SHP77 (cell line): ENCODE measurements around the gene PPP2R5A.
A peak's percentile ranks its signal among the peaks of the same experiment; 100 is the strongest.
"Not testable (repeated sequence)": the region's sequence is repeated elsewhere in the genome, so short reads cannot be mapped to it uniquely, and the experiment has no call there.

Experiments used
- DNase-seq, 2 experiments: peaks; one replicate each; lab custom pipeline; 2025; lab: John Stamatoyannopoulos, UW

PPP2R5A gene

GRCh38 chr1:212297338-212297737 lies 12.1 kb downstream of the PPP2R5A start:
- no peak for DNase-seq

GRCh38 chr1:212301580-212301979 lies 16.4 kb downstream of the PPP2R5A start:
- DNase-seq, result no peak

- no peak for DNase-seq
These were observed 17.7 kb downstream of the PPP2R5A start for GRCh38 chr1:212302745-212303383.

- no peak for DNase-seq
These were observed 20.1 kb downstream of the PPP2R5A start for GRCh38 chr1:212305342-212305741.

GRCh38 chr1:212305984-212306452 lies 20.8 kb downstream of the PPP2R5A start:
- DNase-seq, result not testable (repeated sequence)

- no peak for DNase-seq
These were observed 24.8 kb downstream of the PPP2R5A start for GRCh38 chr1:212309967-212310366.

GRCh38 chr1:212310383-212310782 lies 25.2 kb downstream of the PPP2R5A start:
- no peak for DNase-seq

- DNase-seq, result no peak
These were observed 26.8 kb downstream of the PPP2R5A start for GRCh38 chr1:212311836-212312497.

- DNase-seq, result no peak
These were observed 28.4 kb downstream of the PPP2R5A start for GRCh38 chr1:212313616-212314015.

- no peak for DNase-seq
These were observed 30.0 kb downstream of the PPP2R5A start for GRCh38 chr1:212315184-212315583.

GRCh38 chr1:212315907-212316306 lies 30.7 kb downstream of the PPP2R5A start:
- DNase-seq, result peak in 1 of 2 experiments; percentile 8

- DNase-seq, result no peak
These were observed 32.7 kb downstream of the PPP2R5A start for GRCh38 chr1:212317916-212318315.

GRCh38 chr1:212321031-212321430 lies 35.8 kb downstream of the PPP2R5A start:
- not testable (repeated sequence) for DNase-seq

GRCh38 chr1:212323066-212323465 lies 37.9 kb downstream of the PPP2R5A start:
- no peak for DNase-seq

GRCh38 chr1:212326541-212326940 lies 41.3 kb downstream of the PPP2R5A start:
- no peak for DNase-seq

GRCh38 chr1:212328248-212328647 lies 43.0 kb downstream of the PPP2R5A start:
- DNase-seq, result no peak

- no peak for DNase-seq
These were observed 43.9 kb downstream of the PPP2R5A start for GRCh38 chr1:212329105-212329504.

GRCh38 chr1:212341090-212341489 lies 55.9 kb downstream of the PPP2R5A start:
- DNase-seq, result no peak

- DNase-seq, result no peak
These were observed 59.7 kb downstream of the PPP2R5A start for GRCh38 chr1:212344905-212345304.

- DNase-seq, result no peak
These were observed 61.4 kb downstream of the PPP2R5A start for GRCh38 chr1:212346601-212347000.

- DNase-seq, result no peak
These were observed 66.6 kb downstream of the PPP2R5A start for GRCh38 chr1:212351588-212352362.

- DNase-seq, result no peak
These were observed 68.0 kb downstream of the PPP2R5A start for GRCh38 chr1:212353181-212353580.

GRCh38 chr1:212354464-212354863 lies 69.3 kb downstream of the PPP2R5A start:
- DNase-seq, result no peak
